Measurements from ENCODE around the gene VWA3A.

DNA sequence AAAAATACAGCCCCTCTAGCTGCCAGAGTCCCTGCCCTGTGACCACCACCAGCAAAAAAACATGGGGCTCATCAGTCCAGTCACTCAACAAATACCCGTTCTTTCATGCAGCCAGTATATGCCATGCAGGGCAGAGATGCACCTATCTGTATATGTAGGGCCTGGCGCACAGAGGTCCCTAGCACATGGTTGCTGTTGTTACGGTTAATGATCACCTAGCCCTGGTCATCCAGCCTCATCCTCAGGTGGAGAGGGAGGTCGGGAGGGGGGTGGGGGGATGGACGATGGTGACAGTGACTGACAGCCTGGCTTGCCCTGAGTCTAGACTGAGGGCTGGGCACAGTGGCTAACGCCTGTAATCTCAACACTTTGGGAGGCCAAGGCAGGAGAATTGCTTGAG is 71.5 kb downstream of the VWA3A start:
- TF ChIP-seq, protein P1, sequence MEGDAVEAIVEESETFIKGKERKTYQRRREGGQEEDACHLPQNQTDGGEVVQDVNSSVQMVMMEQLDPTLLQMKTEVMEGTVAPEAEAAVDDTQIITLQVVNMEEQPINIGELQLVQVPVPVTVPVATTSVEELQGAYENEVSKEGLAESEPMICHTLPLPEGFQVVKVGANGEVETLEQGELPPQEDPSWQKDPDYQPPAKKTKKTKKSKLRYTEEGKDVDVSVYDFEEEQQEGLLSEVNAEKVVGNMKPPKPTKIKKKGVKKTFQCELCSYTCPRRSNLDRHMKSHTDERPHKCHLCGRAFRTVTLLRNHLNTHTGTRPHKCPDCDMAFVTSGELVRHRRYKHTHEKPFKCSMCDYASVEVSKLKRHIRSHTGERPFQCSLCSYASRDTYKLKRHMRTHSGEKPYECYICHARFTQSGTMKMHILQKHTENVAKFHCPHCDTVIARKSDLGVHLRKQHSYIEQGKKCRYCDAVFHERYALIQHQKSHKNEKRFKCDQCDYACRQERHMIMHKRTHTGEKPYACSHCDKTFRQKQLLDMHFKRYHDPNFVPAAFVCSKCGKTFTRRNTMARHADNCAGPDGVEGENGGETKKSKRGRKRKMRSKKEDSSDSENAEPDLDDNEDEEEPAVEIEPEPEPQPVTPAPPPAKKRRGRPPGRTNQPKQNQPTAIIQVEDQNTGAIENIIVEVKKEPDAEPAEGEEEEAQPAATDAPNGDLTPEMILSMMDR (conservative IDR thresholded peaks at IDR 0.05; ENCODE audit: low read depth, low read length): no peak
- no peak for TF ChIP-seq RCOR1 (IDR thresholded peaks at IDR 0.05; ENCODE audit: insufficient replicate concordance, low read length)
- no peak for TF ChIP-seq SMC3 (IDR thresholded peaks at IDR 0.05; ENCODE audit: low read depth, low read length)
- TF ChIP-seq RAD21 (IDR thresholded peaks at IDR 0.05; ENCODE audit: low read length): no peak
- TF ChIP-seq POLR2A (IDR thresholded peaks at IDR 0.05; ENCODE audit: low read depth, low read length): no peak
- TF ChIP-seq, protein P2, sequence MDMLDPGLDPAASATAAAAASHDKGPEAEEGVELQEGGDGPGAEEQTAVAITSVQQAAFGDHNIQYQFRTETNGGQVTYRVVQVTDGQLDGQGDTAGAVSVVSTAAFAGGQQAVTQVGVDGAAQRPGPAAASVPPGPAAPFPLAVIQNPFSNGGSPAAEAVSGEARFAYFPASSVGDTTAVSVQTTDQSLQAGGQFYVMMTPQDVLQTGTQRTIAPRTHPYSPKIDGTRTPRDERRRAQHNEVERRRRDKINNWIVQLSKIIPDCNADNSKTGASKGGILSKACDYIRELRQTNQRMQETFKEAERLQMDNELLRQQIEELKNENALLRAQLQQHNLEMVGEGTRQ (IDR thresholded peaks at IDR 0.05; ENCODE audit: low read depth, low read length): no peak

Data from IMR-90 (cell line).